IMR-90 (cell line): ENCODE measurements around the gene WDR70. TPM values are rescaled to one million over a fixed set of nuclear protein-coding genes. Genes with fewer than 3 reads are reported as not detected.

Experiments used
- ATAC-seq: fragments of 200-7000 bp; cut with Tn5 transposase; 2 replicates; pipeline ENCODE4 v1.9.1; 2020; ENCODE audit warnings: low read depth, mild to moderate bottlenecking, moderate library complexity
- BruUV-seq: library from RNA; stranded (reverse); fragments of 400-500 nt; replicated peaks from 2 replicates; lab custom pipeline; 2021; lab: Mats Ljungman, UMichigan
- CTCF ChIA-PET: fragments of 300-600 bp; formaldehyde crosslinking; extraction: SDS; loops from one replicate; lab custom pipeline; 2021; ENCODE audit warnings: antibody characterized with exemption; lab: Yijun Ruan, JAX
- POLR2A ChIA-PET: fragments of 300-600 bp; sonication (Branson Sonifier 250); formaldehyde crosslinking; loops from one replicate; lab custom pipeline; 2022; ENCODE audit warnings: antibody characterized with exemption; ENCODE audit not compliant: unreplicated experiment; lab: Charles Lee
- DNase-seq: peaks from one replicate; pipeline ENCODE4 v3.0.0; 2013
- H2AFZ ChIP-seq: replicated peaks from 2 replicates; pipeline ENCODE3; 2013; ENCODE audit warnings: low read length, mild to moderate bottlenecking; ENCODE audit not compliant: poor library complexity
- H2AK5ac ChIP-seq: 2 replicates; pipeline ENCODE4 v1.6.1; 2013; ENCODE audit warnings: low read depth, low read length, inconsistent platforms
- H2AK9ac ChIP-seq: replicated peaks from 2 replicates; pipeline ENCODE3; 2013; ENCODE audit warnings: mild to moderate bottlenecking, low read depth, low read length, moderate library complexity; ENCODE audit not compliant: poor library complexity
- H2BK120ac ChIP-seq: 2 replicates; pipeline ENCODE4 v1.6.1; 2013; ENCODE audit warnings: low read depth, low read length, inconsistent platforms
- H2BK15ac ChIP-seq: 3 replicates; pipeline ENCODE4 v1.6.1; 2013; ENCODE audit warnings: low read depth, low read length, inconsistent platforms
- H2BK20ac ChIP-seq: 2 replicates; pipeline ENCODE4 v1.6.1; 2013; ENCODE audit warnings: low read depth, mild to moderate bottlenecking, inconsistent platforms, low read length, moderate library complexity
- H2BK5ac ChIP-seq: 2 replicates; pipeline ENCODE4 v1.6.1; 2013; ENCODE audit warnings: mild to moderate bottlenecking, low read depth, low read length, inconsistent platforms; ENCODE audit not compliant: poor library complexity, severe bottlenecking
- H3K14ac ChIP-seq: replicated peaks from 2 replicates; pipeline ENCODE4 v1.6.1; 2013; ENCODE audit warnings: low read depth, low read length, inconsistent platforms
- H3K18ac ChIP-seq: 2 replicates; pipeline ENCODE4 v1.6.1; 2013; ENCODE audit warnings: low read depth, low read length, control low read depth
- H3K23ac ChIP-seq: 2 replicates; pipeline ENCODE4 v1.6.1; 2013; ENCODE audit warnings: low read depth, low read length, inconsistent platforms
- H3K27ac ChIP-seq: 2 replicates; pipeline ENCODE4 v1.5.1; 2013; ENCODE audit warnings: mild to moderate bottlenecking, control low read depth, low read length; ENCODE audit not compliant: insufficient read depth
- H3K27me3 ChIP-seq: 2 replicates; pipeline ENCODE4 v1.6.1; 2013; ENCODE audit warnings: low read length; ENCODE audit not compliant: control insufficient read depth, insufficient read depth
- H3K36me3 ChIP-seq: 2 replicates; pipeline ENCODE4 v1.6.1; 2013; ENCODE audit warnings: low read length, mixed read lengths; ENCODE audit not compliant: control insufficient read depth, insufficient read depth
- H3K4ac ChIP-seq: 2 replicates; pipeline ENCODE4 v1.6.1; 2013; ENCODE audit warnings: low read depth, low read length, inconsistent platforms
- H3K4me1 ChIP-seq: 2 replicates; pipeline ENCODE4 v1.6.1; 2013; ENCODE audit warnings: low read length, mixed read lengths; ENCODE audit not compliant: control insufficient read depth, insufficient read depth
- H3K4me2 ChIP-seq: 2 replicates; pipeline ENCODE4 v1.6.1; 2013; ENCODE audit warnings: low read depth, mild to moderate bottlenecking, control low read depth, low read length, moderate library complexity
- H3K4me3 ChIP-seq: 2 replicates; pipeline ENCODE4 v1.5.1; 2013; ENCODE audit warnings: low read depth, mild to moderate bottlenecking, control low read depth, low read length, moderate library complexity; ENCODE audit not compliant: insufficient read depth
- H3K56ac ChIP-seq: 2 replicates; pipeline ENCODE4 v1.6.1; 2013; ENCODE audit warnings: low read length, inconsistent platforms; ENCODE audit not compliant: insufficient read depth; ENCODE audit errors: extremely low read depth
- H3K79me1 ChIP-seq, 2 experiments: 2 replicates each; pipeline ENCODE4 v1.6.1; 2013; ENCODE audit warnings: low read length in 2 of 2, inconsistent platforms in 1 of 2, low read depth in 1 of 2
- H3K9ac ChIP-seq: 2 replicates; pipeline ENCODE4 v1.6.1; 2013; ENCODE audit warnings: low read depth, low read length, control low read depth
- H3K9me1 ChIP-seq: 2 replicates; pipeline ENCODE4 v1.6.1; 2013; ENCODE audit warnings: low read length, inconsistent platforms; ENCODE audit not compliant: insufficient read depth
- H3K9me3 ChIP-seq: 2 replicates; pipeline ENCODE4 v1.6.1; 2013; ENCODE audit warnings: low read length; ENCODE audit not compliant: control insufficient read depth, insufficient read depth
- H4K20me1 ChIP-seq: 2 replicates; pipeline ENCODE4 v1.6.1; 2013; ENCODE audit warnings: low read length, inconsistent platforms; ENCODE audit not compliant: insufficient read depth
- H4K5ac ChIP-seq: 2 replicates; pipeline ENCODE4 v1.6.1; 2013; ENCODE audit warnings: mild to moderate bottlenecking, low read depth, low read length, control low read depth
- H4K8ac ChIP-seq, 2 experiments: 2 replicates each; pipeline ENCODE4 v1.6.1; 2013; ENCODE audit warnings: low read depth in 2 of 2, low read length in 2 of 2, control low read depth in 1 of 2, inconsistent platforms in 1 of 2
- H4K91ac ChIP-seq: 2 replicates; pipeline ENCODE4 v1.6.1; 2013; ENCODE audit warnings: low read depth, low read length, inconsistent platforms; ENCODE audit not compliant: insufficient read depth
- BHLHE40 ChIP-seq: fragments of 150-350 bp; IDR thresholded peaks from 2 replicates; pipeline ENCODE4 v1.6.1; 2016; ENCODE audit warnings: mild to moderate bottlenecking, low read depth, low read length
- CEBPB ChIP-seq: IDR thresholded peaks from 2 replicates; pipeline ENCODE4 v1.6.1; 2012; ENCODE audit warnings: low read depth, low read length, improper control_type of control experiment
- MAZ ChIP-seq: IDR thresholded peaks from 2 replicates; pipeline ENCODE4 v1.6.1; 2012; ENCODE audit warnings: low read depth, mild to moderate bottlenecking, low read length, improper control_type of control experiment, moderate library complexity, borderline replicate concordance
- RAD21 ChIP-seq: IDR thresholded peaks from 2 replicates; pipeline ENCODE4 v1.6.1; 2012; ENCODE audit warnings: low read length, improper control_type of control experiment
- RCOR1 ChIP-seq: IDR thresholded peaks from 2 replicates; pipeline ENCODE4 v1.6.1; 2012; ENCODE audit warnings: mild to moderate bottlenecking, low read length, improper control_type of control experiment; ENCODE audit not compliant: insufficient replicate concordance
- RFX5 ChIP-seq: IDR thresholded peaks from 2 replicates; pipeline ENCODE4 v1.8.0; 2012; ENCODE audit warnings: low read depth, mild to moderate bottlenecking, low read length, moderate library complexity
- SMC3 ChIP-seq: fragments of 150-350 bp; IDR thresholded peaks from 2 replicates; pipeline ENCODE4 v1.6.1; 2016; ENCODE audit warnings: low read depth, mild to moderate bottlenecking, antibody characterized with exemption, low read length, moderate library complexity
- WGBS, 2 experiments: methylation state at CpG; one replicate each; pipeline versions ENCODE4 v1.1.5 to v1.1.7; 2013; ENCODE audit warnings: missing lambda C conversion rate in 2 of 2; ENCODE audit not compliant: insufficient read length in 1 of 2; ENCODE audit errors: extremely low coverage in 2 of 2; 5-methylcytosine and 5-hydroxymethylcytosine counted together
- dilution Hi-C: fragments of 300-500 bp; cut with HindIII; formaldehyde crosslinking; loops from one replicate; pipeline ENCODE4 v1.14.3; 2018; ENCODE audit warnings: low sequenced_read_pairs; ENCODE audit not compliant: unreplicated experiment
- in situ Hi-C: fragments of 300-500 bp; cut with MboI; formaldehyde crosslinking; loops from 3 replicates; pipeline ENCODE4 v1.14.3; 2019; ENCODE audit warnings: low sequenced_read_pairs, inconsistent platforms, mixed read lengths
- intact Hi-C: fragments of 100-400 bp; cut with micrococcal nuclease; formaldehyde crosslinking; loops from 2 replicates; pipeline ENCODE4 v1.10.0; 2022
- polyA plus RNA-seq, 3 experiments: library from polyadenylated mRNA; depleted of rRNA; stranded (reverse); fragments of >200 nt; gene quantifications; 2 replicates each; pipeline ENCODE4 v1.2.3, GENCODE V29; 2012; ENCODE audit warnings: low replicate concordance in 1 of 3
- total RNA-seq: library from RNA; depleted of rRNA; stranded (reverse); fragments of >200 nt; gene quantifications from 2 replicates; pipeline ENCODE4 v1.2.3, GENCODE V29; 2012
- TF ChIP-seq, protein P1 (sequence below): conservative IDR thresholded peaks from 2 replicates; pipeline ENCODE4 v1.5.1; 2012; ENCODE audit warnings: mild to moderate bottlenecking, low read depth, low read length, improper control_type of control experiment

The WDR70 gene
- total and polyA plus RNA-seq, 2 of the 4 experiments (the other 2 are of a cell fraction): 16.7 to 29.9 TPM

GRCh38 chr5:37606632-37607248 is 227.6 kb downstream of the WDR70 start:
- Histone ChIP-seq H3K9ac (no peak overlapping the region), H3K4me3 (no peak overlapping the region), H3K4me1 (no peaks in the 10 kb centered on the region), H3K18ac (no peak overlapping the region), H3K9me3 (no peaks in the 10 kb centered on the region), H2BK120ac (no peak overlapping the region), H4K91ac (no peak overlapping the region), H4K8ac (no peak overlapping the region), H3K4me2 (no peak overlapping the region), H3K36me3 (no peaks in the 10 kb centered on the region), H3K4ac (no peak overlapping the region), H2AK5ac (no peak overlapping the region), H3K27ac (no peak overlapping the region), H4K5ac (no peak overlapping the region), H3K79me1 (no peaks in the 10 kb centered on the region), H2AFZ (no peak overlapping the region), H3K14ac (no peak overlapping the region), H3K9me1 (no peaks in the 10 kb centered on the region), H3K27me3 (no peaks in the 10 kb centered on the region), H2BK5ac (no peak overlapping the region), H2BK15ac (no peak overlapping the region), H3K23ac (no peak overlapping the region), H4K20me1 (no peaks in the 10 kb centered on the region), H3K56ac (no peak overlapping the region), H2AK9ac (no peak overlapping the region), H2BK20ac (no peak overlapping the region)
- dilution Hi-C loops (no loop called here), in situ Hi-C loops (no loop called here), intact Hi-C loops (no loop called here)
- TF ChIP-seq RAD21 (no peak), CEBPB (no peak), RFX5 (no peak), MAZ (no peak), BHLHE40 (no peak), RCOR1 (no peak), SMC3 (no peak)
- TF ChIP-seq, protein P1, sequence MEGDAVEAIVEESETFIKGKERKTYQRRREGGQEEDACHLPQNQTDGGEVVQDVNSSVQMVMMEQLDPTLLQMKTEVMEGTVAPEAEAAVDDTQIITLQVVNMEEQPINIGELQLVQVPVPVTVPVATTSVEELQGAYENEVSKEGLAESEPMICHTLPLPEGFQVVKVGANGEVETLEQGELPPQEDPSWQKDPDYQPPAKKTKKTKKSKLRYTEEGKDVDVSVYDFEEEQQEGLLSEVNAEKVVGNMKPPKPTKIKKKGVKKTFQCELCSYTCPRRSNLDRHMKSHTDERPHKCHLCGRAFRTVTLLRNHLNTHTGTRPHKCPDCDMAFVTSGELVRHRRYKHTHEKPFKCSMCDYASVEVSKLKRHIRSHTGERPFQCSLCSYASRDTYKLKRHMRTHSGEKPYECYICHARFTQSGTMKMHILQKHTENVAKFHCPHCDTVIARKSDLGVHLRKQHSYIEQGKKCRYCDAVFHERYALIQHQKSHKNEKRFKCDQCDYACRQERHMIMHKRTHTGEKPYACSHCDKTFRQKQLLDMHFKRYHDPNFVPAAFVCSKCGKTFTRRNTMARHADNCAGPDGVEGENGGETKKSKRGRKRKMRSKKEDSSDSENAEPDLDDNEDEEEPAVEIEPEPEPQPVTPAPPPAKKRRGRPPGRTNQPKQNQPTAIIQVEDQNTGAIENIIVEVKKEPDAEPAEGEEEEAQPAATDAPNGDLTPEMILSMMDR: no peak
- 72% methylated on average over 2 of the region's 2 CpGs; no CpG with 5 or more reads in 1 of the 2 experiments for WGBS, 2 experiments
- ATAC-seq (no peak), DNase-seq (no peak)
- POLR2A ChIA-PET: no interaction called here
- CTCF ChIA-PET: no interaction called here
- BruUV-seq: no TSS peak
